Colonic mucosa (tissue), 4 donors: ENCODE data around the gene VEZF1. TPM values are rescaled to one million over a fixed set of nuclear protein-coding genes. Genes with fewer than 3 reads are reported as not detected.

Source experiments
- DNase-seq: peaks from one replicate; pipeline ENCODE4 v3.0.0-alpha.2; 2020
- H3K27ac ChIP-seq: fragments of 200-600 bp; one replicate; pipeline ENCODE4 v1.8.0; 2021
- H3K27me3 ChIP-seq: fragments of 200-600 bp; one replicate; pipeline ENCODE4 v1.8.0; 2021
- H3K36me3 ChIP-seq: fragments of 200-600 bp; one replicate; pipeline ENCODE4 v1.8.0; 2021
- H3K4me1 ChIP-seq: fragments of 200-600 bp; one replicate; pipeline ENCODE4 v1.8.0; 2021; ENCODE audit warnings: mild to moderate bottlenecking
- H3K4me3 ChIP-seq: fragments of 200-600 bp; one replicate; pipeline ENCODE4 v1.8.0; 2021
- H3K9ac ChIP-seq, 2 donors: one replicate each; pipeline ENCODE4 v1.7.0; 2013; ENCODE audit warnings: control low read depth in 2 of 2, low read depth in 2 of 2, low read length in 2 of 2
- H3K9me3 ChIP-seq: fragments of 200-600 bp; one replicate; pipeline ENCODE4 v1.8.0; 2021
- CTCF ChIP-seq: fragments of 200-600 bp; IDR thresholded peaks from one replicate; pipeline ENCODE4 v1.8.0; 2022; ENCODE audit warnings: antibody characterized with exemption, mild to moderate bottlenecking
- intact Hi-C: fragments of 100-400 bp; cut with DNase I; formaldehyde crosslinking; loops from one replicate; pipeline ENCODE4 v1.14.1; 2022
- total RNA-seq, 2 donors: library from RNA; stranded (reverse); fragmentation: NEBNext Ultra II Directional in 1 of 2; extraction: Animal tissue kit (Norgen Biotek cat#: 25700) in 1 of 2; gene quantifications; one replicate each; pipeline ENCODE4 v1.2.1, GENCODE V29; 2021
- donor health status: healthy.
- donor health status: DM: no; HTN: no; CAD: no.
- donor health status: DM: no; HTN: no; CAD: no.

The VEZF1 gene
- total RNA-seq, 2 donors from 2014 or later: 35.7 to 52.8 TPM

GRCh38 chr17:57943140-57943539, 44.9 kb downstream of the VEZF1 start:
- no peak for DNase-seq
- TF ChIP-seq CTCF: no peak
- intact Hi-C loops: no loop called here
- Histone ChIP-seq H3K27me3 (no peaks in the 10 kb centered on the region), H3K9ac (no peak overlapping the region), H3K4me3 (no peak overlapping the region), H3K27ac (peak overlapping the region; percentile 38), H3K9me3 (no peaks in the 10 kb centered on the region), H3K4me1 (peaks cover 10% of the 10 kb centered on the region), H3K36me3 (no peaks in the 10 kb centered on the region)

GRCh38 chr17:57941384-57942370, 46.4 kb downstream of the VEZF1 start:
- TF ChIP-seq CTCF: no peak
- H3K27ac ChIP-seq: peak overlapping the region; percentile 34
- H3K36me3 ChIP-seq: no peaks in the 10 kb centered on the region
- H3K27me3 ChIP-seq: no peaks in the 10 kb centered on the region
- peak overlapping the region in 1 of 2 donors; percentile 1 for H3K9ac ChIP-seq
- peaks cover 10% of the 10 kb centered on the region for H3K4me1 ChIP-seq
- no peak overlapping the region for H3K4me3 ChIP-seq
- no peak for DNase-seq
- intact Hi-C loops: no loop called here
- H3K9me3 ChIP-seq: no peaks in the 10 kb centered on the region

- Histone ChIP-seq H3K4me1 (peaks cover 16% of the 10 kb centered on the region), H3K9ac (peak overlapping the region in 1 of 2 donors; percentile 8), H3K27me3 (no peaks in the 10 kb centered on the region), H3K9me3 (no peaks in the 10 kb centered on the region), H3K4me3 (no peak overlapping the region), H3K36me3 (no peaks in the 10 kb centered on the region), H3K27ac (peak overlapping the region; percentile 53)
- TF ChIP-seq CTCF: no peak
- no peak for DNase-seq
- intact Hi-C loops: no loop called here
Observed at GRCh38 chr17:57940653-57941329, 47.3 kb downstream of the VEZF1 start.

- no peaks in the 10 kb centered on the region for H3K9me3 ChIP-seq
- H3K4me3 ChIP-seq: no peak overlapping the region
- intact Hi-C loops: no loop called here
- no peaks in the 10 kb centered on the region for H3K36me3 ChIP-seq
- no peaks in the 10 kb centered on the region for H3K27me3 ChIP-seq
- H3K9ac ChIP-seq: peak overlapping the region in 1 of 2 donors; percentile 8
- peak overlapping the region; percentile 53 for H3K27ac ChIP-seq
- DNase-seq: no peak
- H3K4me1 ChIP-seq: peaks cover 20% of the 10 kb centered on the region
- no peak for TF ChIP-seq CTCF
Observed at GRCh38 chr17:57940231-57940630, 47.8 kb downstream of the VEZF1 start.

GRCh38 chr17:57939797-57940196, 48.3 kb downstream of the VEZF1 start:
- Histone ChIP-seq H3K9ac (peak overlapping the region in 1 of 2 donors; percentile 32), H3K4me1 (peaks cover 20% of the 10 kb centered on the region)
- intact Hi-C loops: no loop called here

More at GRCh38 chr17:57939797-57940196, 48.3 kb downstream of the VEZF1 start:
- H3K4me3 ChIP-seq: no peak overlapping the region
- no peaks in the 10 kb centered on the region for H3K9me3 ChIP-seq
- H3K36me3 ChIP-seq: no peaks in the 10 kb centered on the region
- DNase-seq: peak; percentile 60
- no peaks in the 10 kb centered on the region for H3K27me3 ChIP-seq
- H3K27ac ChIP-seq: peak overlapping the region; percentile 53
- no peak for TF ChIP-seq CTCF
